Endodermal cell (in vitro differentiated cells): ENCODE data around the gene UBTF. TPM values are rescaled to one million over a fixed set of nuclear protein-coding genes. Genes with fewer than 3 reads are reported as not detected.

Source experiments
- DNase-seq: peaks from one replicate; pipeline ENCODE4 v3.0.0-alpha.2; 2017
- H3K27ac ChIP-seq: 2 replicates; pipeline ENCODE4 v1.5.1; 2013; ENCODE audit warnings: mild to moderate bottlenecking, low read depth, low read length, moderate library complexity
- H3K27me3 ChIP-seq: 2 replicates; pipeline ENCODE4 v1.6.1; 2013; ENCODE audit warnings: mild to moderate bottlenecking, low read length, moderate library complexity; ENCODE audit not compliant: insufficient read depth, control insufficient read depth, poor library complexity, severe bottlenecking
- H3K36me3 ChIP-seq: 2 replicates; pipeline ENCODE4 v1.7.0; 2013; ENCODE audit warnings: mild to moderate bottlenecking, low read length, moderate library complexity; ENCODE audit not compliant: control insufficient read depth, insufficient read depth
- H3K4me1 ChIP-seq: one replicate; pipeline ENCODE4 v1.7.0; 2013; ENCODE audit warnings: low read length; ENCODE audit not compliant: control insufficient read depth, insufficient read depth
- H3K4me3 ChIP-seq: 2 replicates; pipeline ENCODE4 v1.5.1; 2013; ENCODE audit warnings: mild to moderate bottlenecking, low read length, moderate library complexity
- H3K9ac ChIP-seq: 2 replicates; pipeline ENCODE4 v1.6.1; 2013; ENCODE audit warnings: mild to moderate bottlenecking, low read length, moderate library complexity; ENCODE audit not compliant: poor library complexity, severe bottlenecking; ENCODE audit errors: extremely low read depth
- H3K9me3 ChIP-seq: 2 replicates; pipeline ENCODE4 v1.6.1; 2013; ENCODE audit warnings: mild to moderate bottlenecking, low read length, moderate library complexity; ENCODE audit not compliant: control insufficient read depth
- H3K27ac Mint-ChIP-seq: 2 replicates; pipeline ENCODE4 v1.8.0; 2020; ENCODE audit warnings: mixed read lengths
- H3K27me3 Mint-ChIP-seq: 2 replicates; pipeline ENCODE4 v1.8.0; 2021; ENCODE audit warnings: mild to moderate bottlenecking, mixed read lengths; ENCODE audit not compliant: insufficient read depth
- H3K36me3 Mint-ChIP-seq: 2 replicates; pipeline ENCODE4 v1.8.0; 2020; ENCODE audit warnings: low read depth, mixed read lengths
- H3K4me1 Mint-ChIP-seq: 2 replicates; pipeline ENCODE4 v1.8.0; 2020; ENCODE audit warnings: mixed read lengths
- H3K4me3 Mint-ChIP-seq: 2 replicates; pipeline ENCODE4 v1.8.0; 2020; ENCODE audit warnings: mild to moderate bottlenecking, moderate library complexity, mixed read lengths
- H3K9me3 Mint-ChIP-seq: 2 replicates; pipeline ENCODE4 v1.8.0; 2020; ENCODE audit warnings: mild to moderate bottlenecking, mixed read lengths
- CTCF ChIP-seq: fragments of 200-600 bp; sonication (generic); conservative IDR thresholded peaks from 2 replicates; pipeline ENCODE4 v1.5.0; 2021; ENCODE audit warnings: antibody characterized with exemption, mild to moderate bottlenecking
- WGBS, 2 experiments: methylation state at CpG; one replicate each; pipeline versions ENCODE4 v1.1.5 to v1.1.7; 2013; ENCODE audit warnings: missing lambda C conversion rate in 2 of 2, mixed read lengths in 1 of 2; ENCODE audit not compliant: insufficient coverage in 1 of 2, insufficient read length in 1 of 2; 5-methylcytosine and 5-hydroxymethylcytosine counted together
- total RNA-seq, 2 donors: library from RNA; stranded (reverse); fragmentation: NEBNext Ultra II Directional in 1 of 2; extraction: Animal tissue kit (Norgen Biotek cat#: 25700) in 1 of 2; gene quantifications; 2 replicates in 1 of 2; 3 replicates in 1 of 2; pipeline ENCODE4 v1.2.1, GENCODE V29; 2021

The UBTF gene
- total RNA-seq, 2 donors from 2014 or later = 62.0 to 89.9 TPM

GRCh38 chr17:44177640-44178039 lies 41.8 kb downstream of the UBTF start:
- Histone ChIP-seq H3K9ac (no peak overlapping the region), H3K27me3 (no peaks in the 10 kb centered on the region), H3K27ac (no peak overlapping the region), H3K4me3 (no peak overlapping the region), H3K9me3 (peaks cover 9% of the 10 kb centered on the region), H3K4me1 (no peaks in the 10 kb centered on the region), H3K36me3 (peaks cover 40% of the 10 kb centered on the region)
- H3K27ac Mint-ChIP-seq = no peak overlapping the region
- H3K27me3 Mint-ChIP-seq = no peaks in the 10 kb centered on the region
- DNase-seq = no peak
- WGBS, 2 experiments = 98% methylated on average over 4 of the region's 4 CpGs; no CpG with 5 or more reads in 1 of the 2 experiments
- no peak overlapping the region for H3K4me3 Mint-ChIP-seq
- TF ChIP-seq CTCF = no peak
- peaks cover 47% of the 10 kb centered on the region for H3K36me3 Mint-ChIP-seq
- no peaks in the 10 kb centered on the region for H3K4me1 Mint-ChIP-seq
- peaks cover 13% of the 10 kb centered on the region for H3K9me3 Mint-ChIP-seq

- WGBS, 2 experiments = 97 to 98% methylated on average over 23 to 54 of the region's 54 CpGs
- no peak overlapping the region for H3K27ac ChIP-seq
- no peaks in the 10 kb centered on the region for H3K4me1 Mint-ChIP-seq
- no peaks in the 10 kb centered on the region for H3K27me3 ChIP-seq
- H3K4me1 ChIP-seq = no peaks in the 10 kb centered on the region
- peaks cover 33% of the 10 kb centered on the region for H3K36me3 ChIP-seq
- no peak overlapping the region for H3K4me3 Mint-ChIP-seq
- TF ChIP-seq CTCF = no peak
- H3K9me3 ChIP-seq = peaks cover 5% of the 10 kb centered on the region
- H3K36me3 Mint-ChIP-seq = peaks cover 39% of the 10 kb centered on the region
- H3K9ac ChIP-seq = no peak overlapping the region
- H3K27ac Mint-ChIP-seq = no peak overlapping the region
- no peak overlapping the region for H3K4me3 ChIP-seq
- no peak for DNase-seq
- no peaks in the 10 kb centered on the region for H3K27me3 Mint-ChIP-seq
- H3K9me3 Mint-ChIP-seq = peaks cover 10% of the 10 kb centered on the region
These were observed 42.6 kb downstream of the UBTF start for GRCh38 chr17:44176671-44177501.

- no peaks in the 10 kb centered on the region for H3K4me1 ChIP-seq
- no peak overlapping the region for H3K4me3 ChIP-seq
- TF ChIP-seq CTCF = no peak
- 96 to 100% methylated on average over 1 of the region's 1 CpG for WGBS, 2 experiments
- Mint-ChIP-seq H3K27ac (no peak overlapping the region), H3K9me3 (peaks cover 4% of the 10 kb centered on the region), H3K4me1 (no peaks in the 10 kb centered on the region), H3K27me3 (no peaks in the 10 kb centered on the region), H3K36me3 (peaks cover 33% of the 10 kb centered on the region), H3K4me3 (no peak overlapping the region)
- no peak overlapping the region for H3K9ac ChIP-seq
- H3K27ac ChIP-seq = no peak overlapping the region
- no peaks in the 10 kb centered on the region for H3K27me3 ChIP-seq
- no peak for DNase-seq
- H3K36me3 ChIP-seq = peaks cover 28% of the 10 kb centered on the region
- no peaks in the 10 kb centered on the region for H3K9me3 ChIP-seq
These were observed 43.2 kb downstream of the UBTF start for GRCh38 chr17:44176257-44176656.
